Mucosa of descending colon (tissue), 3 donors: Measurements from ENCODE around the gene ZNF490. TPM values are rescaled to one million over a fixed set of nuclear protein-coding genes. Genes with fewer than 3 reads are reported as not detected.

Experiments used
- ATAC-seq: fragments of 200-7000 bp; cut with Tn5 transposase; one replicate; pipeline ENCODE4 v1.9.1; 2020; ENCODE audit warnings: mild to moderate bottlenecking, moderate library complexity
- DNase-seq, 3 donors: peaks; one replicate each; pipeline ENCODE4 v3.0.0-alpha.2; 2020
- H3K36me3 ChIP-seq: fragments of 200-600 bp; one replicate; pipeline ENCODE4 v1.8.0; 2021; ENCODE audit warnings: low read depth, mild to moderate bottlenecking
- H3K4me1 ChIP-seq: fragments of 200-600 bp; one replicate; pipeline ENCODE4 v1.8.0; 2021; ENCODE audit warnings: low read depth, mild to moderate bottlenecking
- H3K4me3 ChIP-seq: fragments of 200-600 bp; one replicate; pipeline ENCODE4 v1.8.0; 2021; ENCODE audit warnings: mild to moderate bottlenecking
- H3K9me3 ChIP-seq: fragments of 200-600 bp; one replicate; pipeline ENCODE4 v1.8.0; 2021; ENCODE audit warnings: mild to moderate bottlenecking
- intact Hi-C, 2 donors: fragments of 100-400 bp; cut with DNase I in 1 of 2; cut with micrococcal nuclease in 1 of 2; formaldehyde crosslinking; loops; one replicate each; pipeline versions ENCODE4 v1.11.0 to v1.11.1; 2022; cut with DNase I, micrococcal nuclease
- total RNA-seq, 3 donors: library from RNA; stranded (reverse); fragmentation: NEBNext Ultra II Directional in 2 of 3; extraction: Animal tissue kit (Norgen Biotek cat#: 25700) in 2 of 3; gene quantifications; one replicate each; pipeline versions ENCODE4 v1.2.1 to v1.2.4, GENCODE V29; 2021 to 2023
- TF ChIP-seq, protein P1 (sequence below): fragments of 200-600 bp; IDR thresholded peaks from one replicate; pipeline ENCODE4 v1.8.0; 2022; ENCODE audit warnings: antibody characterized with exemption, mild to moderate bottlenecking
- donor health status: DM: no; HTN: no; CAD: no; lungs with moderate emphysema.
- donor health status: DM: no; HTN: no; CAD: no.
- donor health status: DM: no; HTN: yes; CAD: no.

Gene ZNF490
- total RNA-seq, 3 donors from 2014 or later = 8.6 to 11.3 (median 8.8) TPM

DNA sequence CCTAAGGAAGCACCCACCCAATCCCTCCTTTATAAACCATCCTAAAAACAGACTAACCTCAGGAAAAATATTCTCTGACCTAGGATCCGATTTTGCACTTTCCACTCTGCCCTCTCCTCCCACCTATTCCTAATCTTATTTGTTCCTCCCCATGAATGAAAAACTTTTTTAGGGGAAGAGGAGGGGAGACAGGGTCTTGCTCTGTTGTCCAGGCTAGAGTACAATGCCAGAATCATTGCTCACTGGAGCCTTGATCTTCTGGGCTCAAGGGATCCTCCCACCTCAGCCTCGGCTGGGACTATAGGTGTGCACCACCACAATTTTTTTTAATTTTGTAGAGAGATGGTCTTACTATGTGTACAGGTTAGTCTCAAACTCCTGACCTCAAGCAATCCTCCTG is 63.7 kb downstream of the ZNF490 start:
- DNase-seq (no peak), ATAC-seq (no peak)
- no peak overlapping the region for H3K4me3 ChIP-seq
- peaks cover 7% of the 10 kb centered on the region for H3K4me1 ChIP-seq
- H3K36me3 ChIP-seq = no peaks in the 10 kb centered on the region
- intact Hi-C loops = no loop called here
- H3K9me3 ChIP-seq = peaks cover 10% of the 10 kb centered on the region
- TF ChIP-seq, protein P1, sequence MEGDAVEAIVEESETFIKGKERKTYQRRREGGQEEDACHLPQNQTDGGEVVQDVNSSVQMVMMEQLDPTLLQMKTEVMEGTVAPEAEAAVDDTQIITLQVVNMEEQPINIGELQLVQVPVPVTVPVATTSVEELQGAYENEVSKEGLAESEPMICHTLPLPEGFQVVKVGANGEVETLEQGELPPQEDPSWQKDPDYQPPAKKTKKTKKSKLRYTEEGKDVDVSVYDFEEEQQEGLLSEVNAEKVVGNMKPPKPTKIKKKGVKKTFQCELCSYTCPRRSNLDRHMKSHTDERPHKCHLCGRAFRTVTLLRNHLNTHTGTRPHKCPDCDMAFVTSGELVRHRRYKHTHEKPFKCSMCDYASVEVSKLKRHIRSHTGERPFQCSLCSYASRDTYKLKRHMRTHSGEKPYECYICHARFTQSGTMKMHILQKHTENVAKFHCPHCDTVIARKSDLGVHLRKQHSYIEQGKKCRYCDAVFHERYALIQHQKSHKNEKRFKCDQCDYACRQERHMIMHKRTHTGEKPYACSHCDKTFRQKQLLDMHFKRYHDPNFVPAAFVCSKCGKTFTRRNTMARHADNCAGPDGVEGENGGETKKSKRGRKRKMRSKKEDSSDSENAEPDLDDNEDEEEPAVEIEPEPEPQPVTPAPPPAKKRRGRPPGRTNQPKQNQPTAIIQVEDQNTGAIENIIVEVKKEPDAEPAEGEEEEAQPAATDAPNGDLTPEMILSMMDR = no peak

DNA sequence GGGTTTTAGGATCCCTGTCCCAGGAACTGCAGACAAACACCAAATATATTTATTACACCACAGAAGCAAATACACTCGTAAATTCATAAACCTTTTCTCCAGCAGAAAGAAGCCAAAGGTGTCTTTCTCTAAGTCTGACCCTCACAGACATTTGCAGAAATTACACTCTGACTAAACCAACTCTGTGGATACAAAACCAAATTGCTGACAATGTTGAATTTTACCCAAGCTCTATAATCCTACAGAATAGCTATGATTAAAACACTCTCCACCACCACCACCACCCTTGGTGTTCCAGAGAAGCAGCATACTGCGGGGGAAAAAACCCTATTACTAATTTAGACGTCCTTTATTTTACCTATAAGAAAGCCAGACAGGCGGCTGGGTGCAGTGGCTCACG is 64.5 kb downstream of the ZNF490 start:
- TF ChIP-seq, protein P1 = no peak
- H3K36me3 ChIP-seq = no peaks in the 10 kb centered on the region
- H3K9me3 ChIP-seq = peaks cover 12% of the 10 kb centered on the region
- ATAC-seq (no peak), DNase-seq (no peak)
- H3K4me3 ChIP-seq = no peak overlapping the region
- intact Hi-C loops = no loop called here
- peaks cover 7% of the 10 kb centered on the region for H3K4me1 ChIP-seq

DNA sequence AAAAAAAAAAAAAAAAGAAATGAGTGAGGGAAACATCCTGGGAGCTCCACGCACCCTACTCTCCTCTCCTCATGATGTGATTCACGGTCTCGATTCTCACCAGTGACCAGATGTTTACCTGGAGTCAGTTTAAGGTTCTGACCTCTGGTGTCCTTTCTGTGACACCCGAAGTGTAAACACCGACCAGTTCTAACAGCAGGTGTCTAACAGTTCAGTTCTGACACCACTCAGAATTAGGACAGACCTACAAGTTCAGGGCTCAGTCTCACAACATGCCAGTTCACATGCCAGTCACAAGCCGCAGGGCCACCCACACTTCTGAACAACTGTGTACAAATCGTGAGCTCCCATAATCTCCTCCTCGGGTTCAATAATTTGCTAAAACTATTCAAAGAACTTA is 65.3 kb downstream of the ZNF490 start:
- no peaks in the 10 kb centered on the region for H3K36me3 ChIP-seq
- ATAC-seq = no peak
- TF ChIP-seq, protein P1 = no peak
- H3K4me1 ChIP-seq = peaks cover 6% of the 10 kb centered on the region
- intact Hi-C loops = no loop called here
- DNase-seq = no peak
- peaks cover 19% of the 10 kb centered on the region for H3K9me3 ChIP-seq
- no peak overlapping the region for H3K4me3 ChIP-seq

DNA sequence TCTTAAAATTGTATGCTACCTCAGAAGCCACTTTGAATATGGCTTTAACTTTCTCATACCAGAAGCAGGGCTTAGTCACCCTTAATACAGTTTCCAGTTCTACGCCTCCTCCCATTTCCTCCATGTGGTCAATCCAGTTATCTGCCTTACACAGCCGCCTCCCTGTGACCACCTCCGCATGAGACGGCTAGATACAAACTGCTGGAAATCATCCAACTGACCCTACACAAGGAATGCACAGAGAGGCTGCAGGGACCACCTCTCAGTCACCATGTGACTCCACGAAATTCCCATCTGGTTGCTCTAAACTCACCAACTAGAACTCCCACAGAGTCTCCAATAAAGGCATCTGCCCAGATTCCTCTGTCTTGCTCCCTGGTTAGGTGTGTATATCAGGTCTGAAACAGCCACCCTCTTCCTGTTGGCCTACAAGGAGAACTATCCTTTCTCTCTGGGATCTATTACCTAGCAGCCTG is 66.2 kb downstream of the ZNF490 start:
- DNase-seq (no peak), ATAC-seq (no peak)
- Histone ChIP-seq H3K36me3 (no peaks in the 10 kb centered on the region), H3K4me1 (no peaks in the 10 kb centered on the region), H3K9me3 (peaks cover 25% of the 10 kb centered on the region), H3K4me3 (no peak overlapping the region)
- TF ChIP-seq, protein P1 = no peak
- intact Hi-C loops = no loop called here

DNA sequence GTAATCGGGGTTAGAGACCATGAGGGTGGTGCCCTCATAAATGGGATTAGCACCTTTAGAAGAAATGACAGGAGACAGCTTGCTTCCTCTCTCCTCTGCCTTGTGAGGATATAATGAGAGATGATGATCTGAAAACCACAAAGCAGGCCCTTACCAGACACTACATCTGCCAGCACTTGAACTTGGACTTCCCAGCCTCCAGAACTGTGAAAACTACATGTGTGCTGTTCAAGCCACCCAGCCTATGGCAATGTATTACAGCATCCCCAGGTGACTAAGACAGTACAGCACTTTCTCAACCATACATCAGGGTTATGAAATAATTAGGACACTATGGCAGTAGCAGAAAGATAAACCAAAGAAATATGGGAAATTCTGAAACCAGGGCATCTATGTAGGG is 66.8 kb downstream of the ZNF490 start:
- TF ChIP-seq, protein P1 = no peak
- Histone ChIP-seq H3K36me3 (peaks cover 2% of the 10 kb centered on the region), H3K4me3 (no peak overlapping the region), H3K4me1 (no peaks in the 10 kb centered on the region), H3K9me3 (peaks cover 29% of the 10 kb centered on the region)
- ATAC-seq (no peak), DNase-seq (no peak)
- intact Hi-C loops = no loop called here

Other genes starting within 250 kb of the ZNF490 start
- 1 to 10 TPM; 2.2 to 3.9 (median 2.5) TPM for gene ZNF442, start 245.1 kb downstream of the ZNF490 start, total RNA-seq
- gene ZNF799, start 209.5 kb downstream of the ZNF490 start, total RNA-seq = 1 to 10 TPM; 6.0 to 7.4 (median 7.3) TPM
- 1 to 10 TPM; 5.8 to 7.7 (median 7.3) TPM for gene ZNF443, start 169.8 kb downstream of the ZNF490 start, total RNA-seq
- 1 to 10 TPM; 1.2 to 3.3 (median 1.8) TPM for gene ZNF709, start 126.0 kb downstream of the ZNF490 start, total RNA-seq
- 10 to 100 TPM; 13.9 to 22.5 (median 21.2) TPM for gene ZNF564, start 59.3 kb downstream of the ZNF490 start, total RNA-seq
- 10 to 100 TPM; 22.5 to 29.7 (median 26.9) TPM for gene ZNF791, start 107 bp upstream of the ZNF490 start, total RNA-seq
- 100 to 1,000 TPM in 1 of 3 donors, 10 to 100 TPM in 2; 92.7 to 104 (median 96.6) TPM for gene MAN2B1, start 55.9 kb upstream of the ZNF490 start, total RNA-seq
- gene WDR83, start 56.0 kb upstream of the ZNF490 start, total RNA-seq = 10 to 100 TPM in 1 of 3 donors, 1 to 10 TPM in 2; 6.4 to 13.4 (median 7.4) TPM
- 10 to 100 TPM; 71.4 to 91.4 (median 88.9) TPM for gene DHPS, start 71.1 kb upstream of the ZNF490 start, total RNA-seq
- gene GNG14, start 77.2 kb upstream of the ZNF490 start, total RNA-seq = not detected
- gene FBXW9, start 85.8 kb upstream of the ZNF490 start, total RNA-seq = 1 to 10 TPM; 6.0 to 8.9 (median 7.8) TPM
- gene TNPO2, start 113.1 kb upstream of the ZNF490 start, total RNA-seq = 10 to 100 TPM; 48.9 to 73.3 (median 66.9) TPM
- gene TRIR, start 123.9 kb upstream of the ZNF490 start, total RNA-seq = 100 to 1,000 TPM; 122 to 164 (median 146) TPM
- gene GET3, start 126.7 kb upstream of the ZNF490 start, total RNA-seq = 10 to 100 TPM; 44.8 to 70.5 (median 50.0) TPM
- gene BEST2, start 141.0 kb upstream of the ZNF490 start, total RNA-seq = 100 to 1,000 TPM in 1 of 3 donors, 10 to 100 TPM in 2; 29.0 to 167 (median 32.2) TPM
- gene HOOK2, start 164.7 kb upstream of the ZNF490 start, total RNA-seq = 10 to 100 TPM; 52.2 to 91.9 (median 69.0) TPM
- gene JUNB, start 180.7 kb upstream of the ZNF490 start, total RNA-seq = 100 to 1,000 TPM; 170 to 191 (median 191) TPM
- 100 to 1,000 TPM; 225 to 266 (median 256) TPM for gene PRDX2, start 191.0 kb upstream of the ZNF490 start, total RNA-seq
- gene THSD8, start 191.3 kb upstream of the ZNF490 start, total RNA-seq = 10 to 100 TPM in 1 of 3 donors, 1 to 10 TPM in 2; 1.5 to 10.4 (median 2.7) TPM
- 10 to 100 TPM in 1 of 3 donors, 1 to 10 TPM in 2; 5.5 to 12.4 (median 6.5) TPM for gene RNASEH2A, start 195.8 kb upstream of the ZNF490 start, total RNA-seq
- gene RTBDN, start 223.8 kb upstream of the ZNF490 start, total RNA-seq = 1 to 10 TPM in 1 of 3 donors, under 1 TPM in 1, not detected in 1; 0.87 to 1.7 TPM
- 1 to 10 TPM in 2 of 3 donors, under 1 TPM in 1; 0.69 to 4.1 (median 1.2) TPM for gene MAST1, start 227.7 kb upstream of the ZNF490 start, total RNA-seq